Astrocyte (in vitro differentiated cells and primary cell): ENCODE data around the gene ADAMTS3. TPM values are rescaled to one million over a fixed set of nuclear protein-coding genes. Genes with fewer than 3 reads are reported as not detected.

Experiments used
- DNase-seq: peaks from one replicate; pipeline ENCODE4 v3.0.0-alpha.2; 2010; ENCODE audit warnings: low read depth
- FAIRE-seq: peaks from 2 replicates; lab custom pipeline; 2011; peaks lifted over from hg19 to GRCh38; lab: Jason Lieb, UNC
- H2AFZ ChIP-seq: 2 replicates; pipeline ENCODE4 v1.6.0; 2012; ENCODE audit warnings: low read depth, low read length, inconsistent platforms
- H3K27ac ChIP-seq: 2 replicates; pipeline ENCODE4 v1.5.1; 2011; ENCODE audit warnings: low read depth, low read length, inconsistent platforms
- H3K27me3 ChIP-seq: 2 replicates; pipeline ENCODE4 v1.6.0; 2011; ENCODE audit warnings: low read length, inconsistent platforms; ENCODE audit not compliant: insufficient read depth
- H3K36me3 ChIP-seq: 2 replicates; pipeline ENCODE4 v1.5.1; 2011; ENCODE audit warnings: low read length, inconsistent platforms; ENCODE audit not compliant: insufficient read depth
- H3K4me1 ChIP-seq: 2 replicates; pipeline ENCODE4 v1.5.1; 2011; ENCODE audit warnings: low read length, inconsistent platforms; ENCODE audit not compliant: insufficient read depth
- H3K4me2 ChIP-seq: 2 replicates; pipeline ENCODE4 v1.6.0; 2012; ENCODE audit warnings: low read length, inconsistent platforms
- H3K4me3 ChIP-seq: 2 replicates; pipeline ENCODE4 v1.5.1; 2011; ENCODE audit warnings: low read depth, mild to moderate bottlenecking, low read length, inconsistent platforms; ENCODE audit not compliant: insufficient read depth
- H3K79me2 ChIP-seq: 2 replicates; pipeline ENCODE4 v1.6.0; 2012; ENCODE audit warnings: mild to moderate bottlenecking, low read length, inconsistent platforms; ENCODE audit not compliant: insufficient read depth
- H3K9ac ChIP-seq: 2 replicates; pipeline ENCODE4 v1.6.0; 2012; ENCODE audit warnings: mild to moderate bottlenecking, low read length, inconsistent platforms
- H3K9me3 ChIP-seq: 2 replicates; pipeline ENCODE4 v1.5.1; 2012; ENCODE audit warnings: low read depth, mild to moderate bottlenecking, low read length, inconsistent platforms; ENCODE audit not compliant: insufficient read depth
- H4K20me1 ChIP-seq: 2 replicates; pipeline ENCODE4 v1.6.0; 2012; ENCODE audit warnings: low read length, inconsistent platforms; ENCODE audit not compliant: insufficient read depth
- H3K27ac Mint-ChIP-seq: one replicate; pipeline ENCODE4 v1.8.0; 2021; ENCODE audit warnings: mild to moderate bottlenecking, mixed read lengths; ENCODE audit not compliant: unreplicated experiment
- H3K27me3 Mint-ChIP-seq: one replicate; pipeline ENCODE4 v1.8.0; 2021; ENCODE audit warnings: low read depth, mixed read lengths; ENCODE audit not compliant: unreplicated experiment
- H3K36me3 Mint-ChIP-seq: one replicate; pipeline ENCODE4 v1.8.0; 2021; ENCODE audit warnings: low read depth, mixed read lengths; ENCODE audit not compliant: unreplicated experiment
- H3K4me1 Mint-ChIP-seq: one replicate; pipeline ENCODE4 v1.8.0; 2021; ENCODE audit warnings: low read depth, mixed read lengths; ENCODE audit not compliant: unreplicated experiment
- H3K4me3 Mint-ChIP-seq: one replicate; pipeline ENCODE4 v1.8.0; 2021; ENCODE audit warnings: mild to moderate bottlenecking, moderate library complexity, mixed read lengths; ENCODE audit not compliant: unreplicated experiment
- H3K9me3 Mint-ChIP-seq: one replicate; pipeline ENCODE4 v1.8.0; 2021; ENCODE audit warnings: mild to moderate bottlenecking, mixed read lengths; ENCODE audit not compliant: unreplicated experiment
- EZH2 ChIP-seq: IDR thresholded peaks from 2 replicates; pipeline ENCODE4 v1.6.1; 2012; ENCODE audit warnings: mild to moderate bottlenecking, low read length, inconsistent platforms; ENCODE audit not compliant: insufficient read depth
- total RNA-seq: library from RNA; stranded (reverse); gene quantifications from 2 replicates; pipeline ENCODE4 v1.2.1, GENCODE V29; 2021
- TF ChIP-seq, protein P1 (sequence below): IDR thresholded peaks from 2 replicates; pipeline ENCODE4 v1.5.1; 2011; ENCODE audit warnings: low read depth, mild to moderate bottlenecking, inconsistent platforms, low read length, moderate library complexity; ENCODE audit not compliant: insufficient read depth

ADAMTS3 gene
- total RNA-seq, 1 donor from 2014 or later: 4.2 TPM

DNA sequence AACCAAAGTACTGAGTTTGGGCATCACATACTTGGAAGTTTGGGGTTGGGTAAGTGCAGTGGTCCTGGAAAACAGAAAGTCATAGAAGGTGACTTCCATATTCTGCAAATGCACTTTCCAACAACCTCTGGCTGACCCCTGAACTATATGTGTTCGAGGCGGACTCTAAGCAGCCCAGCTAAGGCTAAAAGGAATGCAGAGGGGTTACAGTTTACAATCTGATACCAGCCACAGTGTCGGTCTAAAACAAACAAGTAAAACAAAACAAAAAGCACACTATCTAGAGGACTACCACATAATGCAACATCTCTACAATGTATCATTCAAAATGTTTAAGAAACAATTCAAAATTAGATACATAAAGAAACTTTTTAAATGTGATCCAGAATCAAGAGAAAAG, 185.6 kb downstream of the ADAMTS3 start:
- no peak overlapping the region for H3K4me3 ChIP-seq
- no peaks in the 10 kb centered on the region for H3K9me3 Mint-ChIP-seq
- FAIRE-seq (no peak), DNase-seq (no peak)
- H2AFZ ChIP-seq: no peak overlapping the region
- H3K36me3 Mint-ChIP-seq: no peaks in the 10 kb centered on the region
- no peaks in the 10 kb centered on the region for H4K20me1 ChIP-seq
- H3K4me2 ChIP-seq: no peak overlapping the region
- no peaks in the 10 kb centered on the region for H3K36me3 ChIP-seq
- no peaks in the 10 kb centered on the region for H3K27me3 ChIP-seq
- H3K27ac Mint-ChIP-seq: no peak overlapping the region
- no peaks in the 10 kb centered on the region for H3K79me2 ChIP-seq
- H3K4me1 Mint-ChIP-seq: peaks cover 8% of the 10 kb centered on the region
- TF ChIP-seq, protein P1, sequence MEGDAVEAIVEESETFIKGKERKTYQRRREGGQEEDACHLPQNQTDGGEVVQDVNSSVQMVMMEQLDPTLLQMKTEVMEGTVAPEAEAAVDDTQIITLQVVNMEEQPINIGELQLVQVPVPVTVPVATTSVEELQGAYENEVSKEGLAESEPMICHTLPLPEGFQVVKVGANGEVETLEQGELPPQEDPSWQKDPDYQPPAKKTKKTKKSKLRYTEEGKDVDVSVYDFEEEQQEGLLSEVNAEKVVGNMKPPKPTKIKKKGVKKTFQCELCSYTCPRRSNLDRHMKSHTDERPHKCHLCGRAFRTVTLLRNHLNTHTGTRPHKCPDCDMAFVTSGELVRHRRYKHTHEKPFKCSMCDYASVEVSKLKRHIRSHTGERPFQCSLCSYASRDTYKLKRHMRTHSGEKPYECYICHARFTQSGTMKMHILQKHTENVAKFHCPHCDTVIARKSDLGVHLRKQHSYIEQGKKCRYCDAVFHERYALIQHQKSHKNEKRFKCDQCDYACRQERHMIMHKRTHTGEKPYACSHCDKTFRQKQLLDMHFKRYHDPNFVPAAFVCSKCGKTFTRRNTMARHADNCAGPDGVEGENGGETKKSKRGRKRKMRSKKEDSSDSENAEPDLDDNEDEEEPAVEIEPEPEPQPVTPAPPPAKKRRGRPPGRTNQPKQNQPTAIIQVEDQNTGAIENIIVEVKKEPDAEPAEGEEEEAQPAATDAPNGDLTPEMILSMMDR: no peak
- no peak for TF ChIP-seq EZH2
- no peak overlapping the region for H3K4me3 Mint-ChIP-seq
- no peaks in the 10 kb centered on the region for H3K27me3 Mint-ChIP-seq
- peaks cover 3% of the 10 kb centered on the region for H3K4me1 ChIP-seq
- H3K9ac ChIP-seq: no peak overlapping the region
- no peak overlapping the region for H3K27ac ChIP-seq
- no peaks in the 10 kb centered on the region for H3K9me3 ChIP-seq

DNA sequence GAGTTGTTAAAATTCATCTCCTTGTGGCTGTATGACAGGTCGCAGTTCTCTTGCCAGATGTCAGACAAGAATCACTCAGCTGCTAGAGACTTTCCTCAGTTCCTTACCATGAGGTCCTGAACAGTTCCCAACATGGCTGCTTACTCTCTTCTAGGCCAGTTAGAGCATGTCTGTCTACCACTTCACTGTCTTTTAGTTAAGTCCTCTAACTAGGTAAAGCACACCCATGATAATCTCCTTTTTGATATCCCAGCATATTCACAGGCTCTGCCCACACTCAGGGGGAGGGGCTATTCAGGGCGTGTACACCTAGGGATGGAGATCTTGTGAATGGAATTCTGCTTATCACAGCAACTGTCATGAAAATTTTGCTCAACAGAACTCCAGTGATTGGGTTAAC, 190.1 kb downstream of the ADAMTS3 start:
- no peaks in the 10 kb centered on the region for H4K20me1 ChIP-seq
- H3K27me3 Mint-ChIP-seq: no peaks in the 10 kb centered on the region
- DNase-seq (no peak), FAIRE-seq (no peak)
- H3K36me3 ChIP-seq: no peaks in the 10 kb centered on the region
- H3K4me2 ChIP-seq: no peak overlapping the region
- no peak overlapping the region for H3K27ac Mint-ChIP-seq
- H3K4me1 Mint-ChIP-seq: peaks cover 28% of the 10 kb centered on the region
- H3K9me3 Mint-ChIP-seq: no peaks in the 10 kb centered on the region
- no peaks in the 10 kb centered on the region for H3K27me3 ChIP-seq
- TF ChIP-seq, protein P1: no peak
- no peak for TF ChIP-seq EZH2
- no peak overlapping the region for H3K9ac ChIP-seq
- H3K36me3 Mint-ChIP-seq: no peaks in the 10 kb centered on the region
- no peak overlapping the region for H2AFZ ChIP-seq
- H3K9me3 ChIP-seq: no peaks in the 10 kb centered on the region
- H3K4me1 ChIP-seq: peaks cover 8% of the 10 kb centered on the region
- H3K79me2 ChIP-seq: no peaks in the 10 kb centered on the region
- no peak overlapping the region for H3K27ac ChIP-seq
- no peak overlapping the region for H3K4me3 ChIP-seq
- no peak overlapping the region for H3K4me3 Mint-ChIP-seq

DNA sequence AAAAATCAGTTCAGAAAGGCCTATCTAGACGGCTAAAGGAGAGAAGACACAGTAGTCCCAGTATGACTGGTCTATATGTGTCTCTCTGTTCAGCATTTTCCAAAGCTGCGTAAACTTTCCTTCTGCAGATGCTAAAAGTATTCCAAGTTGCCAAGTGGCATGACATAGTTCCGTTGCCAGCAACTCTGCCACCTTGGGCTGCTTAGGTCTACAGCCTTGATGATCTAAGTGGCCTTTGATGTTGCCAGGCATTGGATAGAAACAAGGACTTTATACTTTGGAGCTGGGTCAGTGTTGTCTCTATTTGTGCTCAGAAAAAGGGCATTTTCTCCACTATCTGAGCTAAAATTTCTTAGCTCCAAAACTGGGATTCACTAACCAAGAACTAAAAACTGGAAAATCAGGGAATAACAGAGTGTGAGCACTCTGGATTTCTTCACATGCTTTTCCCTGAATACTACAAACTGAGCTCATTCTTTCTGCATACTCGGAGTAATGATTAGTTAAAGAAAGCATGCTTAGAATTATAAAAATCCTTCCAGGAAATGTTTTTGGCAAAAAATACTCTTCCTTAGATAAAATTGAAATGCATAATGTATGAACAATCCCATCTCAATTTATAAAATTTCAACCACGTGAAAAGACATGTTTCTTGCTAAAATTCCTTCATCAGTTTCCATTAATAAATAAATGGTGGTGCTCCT, 191.4 kb downstream of the ADAMTS3 start:
- H3K9me3 ChIP-seq: no peaks in the 10 kb centered on the region
- peaks cover 5% of the 10 kb centered on the region for H3K4me1 ChIP-seq
- H3K27me3 ChIP-seq: no peaks in the 10 kb centered on the region
- no peak overlapping the region for H3K9ac ChIP-seq
- H4K20me1 ChIP-seq: no peaks in the 10 kb centered on the region
- DNase-seq (peak; percentile 65), FAIRE-seq (peak; percentile 50)
- no peaks in the 10 kb centered on the region for H3K79me2 ChIP-seq
- Mint-ChIP-seq H3K27ac (peak overlapping the region; percentile 13), H3K27me3 (no peaks in the 10 kb centered on the region), H3K4me1 (peaks cover 21% of the 10 kb centered on the region), H3K36me3 (no peaks in the 10 kb centered on the region), H3K9me3 (no peaks in the 10 kb centered on the region), H3K4me3 (no peak overlapping the region)
- no peak overlapping the region for H3K4me3 ChIP-seq
- no peaks in the 10 kb centered on the region for H3K36me3 ChIP-seq
- H2AFZ ChIP-seq: no peak overlapping the region
- TF ChIP-seq, protein P1: no peak
- no peak for TF ChIP-seq EZH2
- H3K4me2 ChIP-seq: peak overlapping the region; percentile 6
- peak overlapping the region; percentile 32 for H3K27ac ChIP-seq
